IMR-90 (cell line): ENCODE results near the gene LYPD6. TPM values are rescaled to one million over a fixed set of nuclear protein-coding genes. Genes with fewer than 3 reads are reported as not detected.

Experiments
- ATAC-seq: fragments of 200-7000 bp; cut with Tn5 transposase; 2 replicates; pipeline ENCODE4 v1.9.1; 2020; ENCODE audit warnings: low read depth, mild to moderate bottlenecking, moderate library complexity
- BruUV-seq: library from RNA; stranded (reverse); fragments of 400-500 nt; replicated peaks from 2 replicates; lab custom pipeline; 2021; lab: Mats Ljungman, UMichigan
- CTCF ChIA-PET: fragments of 300-600 bp; formaldehyde crosslinking; extraction: SDS; loops from one replicate; lab custom pipeline; 2021; ENCODE audit warnings: antibody characterized with exemption; lab: Yijun Ruan, JAX
- POLR2A ChIA-PET: fragments of 300-600 bp; sonication (Branson Sonifier 250); formaldehyde crosslinking; loops from one replicate; lab custom pipeline; 2022; ENCODE audit warnings: antibody characterized with exemption; ENCODE audit not compliant: unreplicated experiment; lab: Charles Lee
- DNase-seq: peaks from one replicate; pipeline ENCODE4 v3.0.0; 2013
- H2AFZ ChIP-seq: replicated peaks from 2 replicates; pipeline ENCODE3; 2013; ENCODE audit warnings: low read length, mild to moderate bottlenecking; ENCODE audit not compliant: poor library complexity
- H2AK5ac ChIP-seq: 2 replicates; pipeline ENCODE4 v1.6.1; 2013; ENCODE audit warnings: low read depth, low read length, inconsistent platforms
- H2AK9ac ChIP-seq: replicated peaks from 2 replicates; pipeline ENCODE3; 2013; ENCODE audit warnings: mild to moderate bottlenecking, low read depth, low read length, moderate library complexity; ENCODE audit not compliant: poor library complexity
- H2BK120ac ChIP-seq: 2 replicates; pipeline ENCODE4 v1.6.1; 2013; ENCODE audit warnings: low read depth, low read length, inconsistent platforms
- H2BK15ac ChIP-seq: 3 replicates; pipeline ENCODE4 v1.6.1; 2013; ENCODE audit warnings: low read depth, low read length, inconsistent platforms
- H2BK20ac ChIP-seq: 2 replicates; pipeline ENCODE4 v1.6.1; 2013; ENCODE audit warnings: low read depth, mild to moderate bottlenecking, inconsistent platforms, low read length, moderate library complexity
- H2BK5ac ChIP-seq: 2 replicates; pipeline ENCODE4 v1.6.1; 2013; ENCODE audit warnings: mild to moderate bottlenecking, low read depth, low read length, inconsistent platforms; ENCODE audit not compliant: poor library complexity, severe bottlenecking
- H3K14ac ChIP-seq: replicated peaks from 2 replicates; pipeline ENCODE4 v1.6.1; 2013; ENCODE audit warnings: low read depth, low read length, inconsistent platforms
- H3K18ac ChIP-seq: 2 replicates; pipeline ENCODE4 v1.6.1; 2013; ENCODE audit warnings: low read depth, low read length, control low read depth
- H3K23ac ChIP-seq: 2 replicates; pipeline ENCODE4 v1.6.1; 2013; ENCODE audit warnings: low read depth, low read length, inconsistent platforms
- H3K27ac ChIP-seq: 2 replicates; pipeline ENCODE4 v1.5.1; 2013; ENCODE audit warnings: mild to moderate bottlenecking, control low read depth, low read length; ENCODE audit not compliant: insufficient read depth
- H3K27me3 ChIP-seq: 2 replicates; pipeline ENCODE4 v1.6.1; 2013; ENCODE audit warnings: low read length; ENCODE audit not compliant: control insufficient read depth, insufficient read depth
- H3K36me3 ChIP-seq: 2 replicates; pipeline ENCODE4 v1.6.1; 2013; ENCODE audit warnings: low read length, mixed read lengths; ENCODE audit not compliant: control insufficient read depth, insufficient read depth
- H3K4ac ChIP-seq: 2 replicates; pipeline ENCODE4 v1.6.1; 2013; ENCODE audit warnings: low read depth, low read length, inconsistent platforms
- H3K4me1 ChIP-seq: 2 replicates; pipeline ENCODE4 v1.6.1; 2013; ENCODE audit warnings: low read length, mixed read lengths; ENCODE audit not compliant: control insufficient read depth, insufficient read depth
- H3K4me2 ChIP-seq: 2 replicates; pipeline ENCODE4 v1.6.1; 2013; ENCODE audit warnings: low read depth, mild to moderate bottlenecking, control low read depth, low read length, moderate library complexity
- H3K4me3 ChIP-seq: 2 replicates; pipeline ENCODE4 v1.5.1; 2013; ENCODE audit warnings: low read depth, mild to moderate bottlenecking, control low read depth, low read length, moderate library complexity; ENCODE audit not compliant: insufficient read depth
- H3K56ac ChIP-seq: 2 replicates; pipeline ENCODE4 v1.6.1; 2013; ENCODE audit warnings: low read length, inconsistent platforms; ENCODE audit not compliant: insufficient read depth; ENCODE audit errors: extremely low read depth
- H3K79me1 ChIP-seq, 2 experiments: 2 replicates each; pipeline ENCODE4 v1.6.1; 2013; ENCODE audit warnings: low read length in 2 of 2, inconsistent platforms in 1 of 2, low read depth in 1 of 2
- H3K9ac ChIP-seq: 2 replicates; pipeline ENCODE4 v1.6.1; 2013; ENCODE audit warnings: low read depth, low read length, control low read depth
- H3K9me1 ChIP-seq: 2 replicates; pipeline ENCODE4 v1.6.1; 2013; ENCODE audit warnings: low read length, inconsistent platforms; ENCODE audit not compliant: insufficient read depth
- H3K9me3 ChIP-seq: 2 replicates; pipeline ENCODE4 v1.6.1; 2013; ENCODE audit warnings: low read length; ENCODE audit not compliant: control insufficient read depth, insufficient read depth
- H4K20me1 ChIP-seq: 2 replicates; pipeline ENCODE4 v1.6.1; 2013; ENCODE audit warnings: low read length, inconsistent platforms; ENCODE audit not compliant: insufficient read depth
- H4K5ac ChIP-seq: 2 replicates; pipeline ENCODE4 v1.6.1; 2013; ENCODE audit warnings: mild to moderate bottlenecking, low read depth, low read length, control low read depth
- H4K8ac ChIP-seq, 2 experiments: 2 replicates each; pipeline ENCODE4 v1.6.1; 2013; ENCODE audit warnings: low read depth in 2 of 2, low read length in 2 of 2, control low read depth in 1 of 2, inconsistent platforms in 1 of 2
- H4K91ac ChIP-seq: 2 replicates; pipeline ENCODE4 v1.6.1; 2013; ENCODE audit warnings: low read depth, low read length, inconsistent platforms; ENCODE audit not compliant: insufficient read depth
- CEBPB ChIP-seq: IDR thresholded peaks from 2 replicates; pipeline ENCODE4 v1.6.1; 2012; ENCODE audit warnings: low read depth, low read length, improper control_type of control experiment
- WGBS, 2 experiments: methylation state at CpG; one replicate each; pipeline versions ENCODE4 v1.1.5 to v1.1.7; 2013; ENCODE audit warnings: missing lambda C conversion rate in 2 of 2; ENCODE audit not compliant: insufficient read length in 1 of 2; ENCODE audit errors: extremely low coverage in 2 of 2; 5-methylcytosine and 5-hydroxymethylcytosine counted together
- dilution Hi-C: fragments of 300-500 bp; cut with HindIII; formaldehyde crosslinking; loops from one replicate; pipeline ENCODE4 v1.14.3; 2018; ENCODE audit warnings: low sequenced_read_pairs; ENCODE audit not compliant: unreplicated experiment
- in situ Hi-C: fragments of 300-500 bp; cut with MboI; formaldehyde crosslinking; loops from 3 replicates; pipeline ENCODE4 v1.14.3; 2019; ENCODE audit warnings: low sequenced_read_pairs, inconsistent platforms, mixed read lengths
- intact Hi-C: fragments of 100-400 bp; cut with micrococcal nuclease; formaldehyde crosslinking; loops from 2 replicates; pipeline ENCODE4 v1.10.0; 2022
- polyA plus RNA-seq, 3 experiments: library from polyadenylated mRNA; depleted of rRNA; stranded (reverse); fragments of >200 nt; gene quantifications; 2 replicates each; pipeline ENCODE4 v1.2.3, GENCODE V29; 2012; ENCODE audit warnings: low replicate concordance in 1 of 3
- total RNA-seq: library from RNA; depleted of rRNA; stranded (reverse); fragments of >200 nt; gene quantifications from 2 replicates; pipeline ENCODE4 v1.2.3, GENCODE V29; 2012

The LYPD6 gene
- total and polyA plus RNA-seq, 2 of the 4 experiments (the other 2 are of a cell fraction), result 0.87 to 0.90 TPM

GRCh38 chr2:149415086-149415485 lies 84.7 kb downstream of the LYPD6 start:
- no peak overlapping the region for H3K4ac ChIP-seq
- H2BK20ac ChIP-seq, result no peak overlapping the region
- no peak for DNase-seq
- no peak overlapping the region for H3K56ac ChIP-seq
- intact Hi-C loops, result loop anchor here (5.0 kb wide), 1 partner anchor 1168 kb away; no protein-coding TSS in a partner anchor
- no CpG with 5 or more reads among the region's 1 CpG for WGBS, 2 experiments
- no peaks in the 10 kb centered on the region for H3K4me1 ChIP-seq
- H2BK120ac ChIP-seq, result no peak overlapping the region
- dilution Hi-C loops, result no loop called here
- no peak overlapping the region for H2BK5ac ChIP-seq
- H4K8ac ChIP-seq, result no peak overlapping the region
- H2AK5ac ChIP-seq, result no peak overlapping the region
- H3K9ac ChIP-seq, result no peak overlapping the region
- H2AFZ ChIP-seq, result no peak overlapping the region
- no peak overlapping the region for H2BK15ac ChIP-seq
- H3K23ac ChIP-seq, result no peak overlapping the region
- no peak overlapping the region for H3K27ac ChIP-seq
- H3K36me3 ChIP-seq, result no peaks in the 10 kb centered on the region
- ChIA-PET POLR2A (no interaction called here), CTCF (no interaction called here)
- H4K5ac ChIP-seq, result no peak overlapping the region
- in situ Hi-C loops, result no loop called here
- no peaks in the 10 kb centered on the region for H3K27me3 ChIP-seq
- no peaks in the 10 kb centered on the region for H3K9me3 ChIP-seq
- no peaks in the 10 kb centered on the region for H3K79me1 ChIP-seq
- H2AK9ac ChIP-seq, result no peak overlapping the region
- no peak for TF ChIP-seq CEBPB
- no peaks in the 10 kb centered on the region for H3K9me1 ChIP-seq
- BruUV-seq, result no TSS peak
- no peak overlapping the region for H4K91ac ChIP-seq
- H3K4me2 ChIP-seq, result no peak overlapping the region
- H3K14ac ChIP-seq, result no peak overlapping the region
- no peak overlapping the region for H3K4me3 ChIP-seq
- H4K20me1 ChIP-seq, result no peaks in the 10 kb centered on the region
- no peak overlapping the region for H3K18ac ChIP-seq
- ATAC-seq, result no peak
